ENCODE data around the gene GRXCR2.

The GRXCR2 gene

GRCh38 chr5:145826895-145827674 lies 45.7 kb downstream of the GRXCR2 start:
- H3K27ac ChIP-seq, result no peak overlapping the region
- TF ChIP-seq ZFX (IDR thresholded peaks at IDR 0.05) (no peak), CTCF (conservative IDR thresholded peaks at IDR 0.05) (no peak)

DNA sequence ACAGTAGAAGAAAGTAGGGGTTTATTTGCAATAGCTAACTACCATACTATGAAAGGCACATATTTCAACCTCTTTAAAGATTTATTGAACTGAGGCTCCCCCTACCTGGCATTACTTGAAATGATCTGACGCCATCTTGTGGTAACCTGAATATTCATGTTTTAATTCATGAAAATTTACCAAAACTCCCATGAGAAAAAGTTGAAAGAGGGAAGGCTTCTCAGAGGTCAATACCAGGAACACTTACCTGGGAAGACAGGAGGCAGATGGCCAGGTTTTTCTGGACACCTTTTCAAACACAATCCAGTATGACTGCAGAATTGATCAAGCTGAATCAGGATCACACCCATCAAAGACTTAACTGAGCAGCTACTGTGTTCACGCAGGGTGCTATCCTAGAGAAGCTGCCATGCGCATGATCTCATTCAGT lies 47.0 kb downstream of the GRXCR2 start:
- H3K27ac ChIP-seq, result no peak overlapping the region
- TF ChIP-seq ZFX (IDR thresholded peaks at IDR 0.05) (no peak), CTCF (conservative IDR thresholded peaks at IDR 0.05) (peak; percentile 86)

GRCh38 chr5:145824040-145824439 lies 48.8 kb downstream of the GRXCR2 start:
- H3K27ac ChIP-seq, result no peak overlapping the region
- TF ChIP-seq ZFX (IDR thresholded peaks at IDR 0.05) (no peak), CTCF (conservative IDR thresholded peaks at IDR 0.05) (no peak)

GRCh38 chr5:145818604-145819003 lies 54.2 kb downstream of the GRXCR2 start:
- no peak overlapping the region for H3K27ac ChIP-seq
- TF ChIP-seq CTCF (conservative IDR thresholded peaks at IDR 0.05) (no peak), ZFX (IDR thresholded peaks at IDR 0.05) (no peak)

DNA sequence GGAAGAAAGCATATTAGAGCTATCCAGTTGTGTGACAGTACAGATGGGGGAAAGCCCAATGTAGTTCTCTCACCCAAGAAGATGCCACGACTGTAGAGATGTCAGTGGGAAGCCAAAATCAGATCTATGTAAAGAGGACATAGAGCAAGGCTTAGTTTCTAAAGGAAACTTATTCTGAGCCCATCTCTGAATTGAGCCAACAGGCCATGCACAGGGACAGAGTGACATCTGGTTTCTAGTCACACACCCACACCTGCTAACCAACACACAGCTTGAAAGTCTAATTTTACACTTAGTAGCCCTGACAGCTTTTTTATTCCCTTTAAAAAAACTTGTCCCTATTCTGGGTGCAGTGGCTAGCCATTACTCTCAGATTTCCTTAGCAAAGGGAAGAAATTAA lies 59.9 kb downstream of the GRXCR2 start:
- TF ChIP-seq ZFX (IDR thresholded peaks at IDR 0.05) (no peak), CTCF (conservative IDR thresholded peaks at IDR 0.05) (no peak)
- no peak overlapping the region for H3K27ac ChIP-seq

DNA sequence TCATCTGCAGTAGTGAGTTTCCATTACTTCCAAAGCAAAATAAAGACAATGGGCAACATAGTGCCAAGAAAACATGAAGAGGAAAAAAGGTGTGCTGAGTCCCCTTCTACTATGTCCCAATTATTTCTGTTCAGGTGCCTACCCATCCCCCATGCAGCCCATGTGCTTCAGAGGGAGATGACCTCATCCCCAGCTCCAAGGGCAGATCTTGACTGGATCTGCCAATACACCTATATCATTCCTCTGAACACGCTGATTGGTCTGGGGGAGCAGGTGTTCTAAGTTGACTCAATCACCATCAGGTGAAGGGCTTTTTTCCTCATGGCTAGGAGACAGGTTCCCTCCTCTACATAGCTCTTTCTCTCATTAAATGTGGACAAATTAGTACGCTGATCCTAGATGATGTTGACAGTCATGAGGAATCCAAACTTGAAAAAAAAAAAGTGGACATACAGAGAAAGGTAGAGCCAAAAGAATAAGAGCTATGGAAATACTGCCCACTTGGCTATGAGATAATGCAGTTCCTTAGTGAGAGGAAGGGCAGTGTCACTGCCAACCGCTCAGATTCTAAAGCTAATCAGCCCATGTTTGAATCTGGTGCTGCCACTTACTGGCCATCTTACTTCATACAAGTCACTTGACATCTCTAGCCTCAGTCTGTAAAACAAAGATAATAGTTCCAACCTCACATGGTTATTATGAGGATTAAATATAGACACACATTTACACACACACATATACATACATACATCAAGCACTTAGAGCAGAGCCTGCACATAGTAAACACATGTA lies 60.8 kb downstream of the GRXCR2 start:
- H3K27ac ChIP-seq, result no peak overlapping the region
- peak; percentile 15 for TF ChIP-seq CTCF (conservative IDR thresholded peaks at IDR 0.05)
- no peak for TF ChIP-seq ZFX (IDR thresholded peaks at IDR 0.05)
